Keratinocyte (primary cell): ENCODE results near the gene DNAJB5. TPM values are rescaled to one million over a fixed set of nuclear protein-coding genes. Genes with fewer than 3 reads are reported as not detected.

ENCODE experiments used
- DNase-seq: peaks from one replicate; pipeline ENCODE4 v3.0.0-alpha.2; 2011; ENCODE audit warnings: low read depth, missing footprints, low spot score
- FAIRE-seq: peaks from 2 replicates; lab custom pipeline; 2011; peaks lifted over from hg19 to GRCh38; lab: Jason Lieb, UNC
- H2AFZ ChIP-seq: 2 replicates; pipeline ENCODE4 v1.6.0; 2012; ENCODE audit warnings: low read length, control low read depth, inconsistent platforms; ENCODE audit not compliant: control insufficient read depth
- H3K27ac ChIP-seq: 2 replicates; pipeline ENCODE4 v1.5.1; 2011; ENCODE audit warnings: low read length; ENCODE audit not compliant: control insufficient read depth, insufficient read depth
- H3K27me3 ChIP-seq: 3 replicates; pipeline ENCODE4 v1.6.0; 2011; ENCODE audit warnings: low read length; ENCODE audit not compliant: control insufficient read depth, insufficient read depth; ENCODE audit errors: extremely low read depth
- H3K36me3 ChIP-seq, 2 experiments: 2 replicates in 1 of 2; 3 replicates in 1 of 2; pipeline ENCODE4 v1.5.1; 2011; ENCODE audit warnings: low read length in 2 of 2, mild to moderate bottlenecking in 1 of 2; ENCODE audit not compliant: control insufficient read depth in 2 of 2, insufficient read depth in 2 of 2; ENCODE audit errors: extremely low read depth in 1 of 2
- H3K4me1 ChIP-seq: 3 replicates; pipeline ENCODE4 v1.5.1; 2011; ENCODE audit warnings: low read length; ENCODE audit not compliant: control insufficient read depth, insufficient read depth; ENCODE audit errors: extremely low read depth
- H3K4me2 ChIP-seq: 3 replicates; pipeline ENCODE4 v1.6.0; 2011; ENCODE audit warnings: low read depth, low read length; ENCODE audit not compliant: control insufficient read depth, insufficient read depth; ENCODE audit errors: extremely low read depth
- H3K4me3 ChIP-seq, 3 experiments: fragments of 200-600 bp in 1 of 3; sonication (generic) in 1 of 3; 2 replicates in 2 of 3; 3 replicates in 1 of 3; pipeline ENCODE4 v1.5.1; 2011 to 2016; ENCODE audit warnings: low read length in 3 of 3, mild to moderate bottlenecking in 3 of 3, control low read depth in 2 of 3, inconsistent platforms in 1 of 3, low read depth in 1 of 3, mixed read lengths in 1 of 3, mixed run types in 1 of 3, moderate library complexity in 1 of 3; ENCODE audit not compliant: control insufficient read depth in 2 of 3, insufficient read depth in 2 of 3; ENCODE audit errors: extremely low read depth in 1 of 3
- H3K79me2 ChIP-seq: 2 replicates; pipeline ENCODE4 v1.6.0; 2012; ENCODE audit warnings: low read length; ENCODE audit not compliant: control insufficient read depth, insufficient read depth
- H3K9ac ChIP-seq: 3 replicates; pipeline ENCODE4 v1.6.0; 2011; ENCODE audit warnings: low read length; ENCODE audit not compliant: control insufficient read depth, insufficient read depth; ENCODE audit errors: extremely low read depth
- H3K9me1 ChIP-seq: 3 replicates; pipeline ENCODE4 v1.6.0; 2011; ENCODE audit warnings: low read length; ENCODE audit not compliant: control insufficient read depth, insufficient read depth; ENCODE audit errors: extremely low read depth
- H3K9me3 ChIP-seq: 2 replicates; pipeline ENCODE4 v1.5.1; 2012; ENCODE audit warnings: low read depth, low read length; ENCODE audit not compliant: control insufficient read depth
- H4K20me1 ChIP-seq: 3 replicates; pipeline ENCODE4 v1.6.0; 2011; ENCODE audit warnings: low read length; ENCODE audit not compliant: control insufficient read depth, insufficient read depth; ENCODE audit errors: extremely low read depth
- CTCF ChIP-seq, 3 experiments: IDR thresholded peaks in 1 of 3; conservative IDR thresholded peaks in 1 of 3; optimal IDR thresholded peaks in 1 of 3; 2 replicates in 2 of 3; 3 replicates in 1 of 3; pipeline versions ENCODE3 to v1.5.1; 2011; ENCODE audit warnings: low read length in 3 of 3, mild to moderate bottlenecking in 3 of 3, moderate library complexity in 2 of 3, control low read depth in 1 of 3, inconsistent platforms in 1 of 3; ENCODE audit not compliant: insufficient read depth in 2 of 3; ENCODE audit errors: extremely low read depth in 1 of 3
- EZH2 ChIP-seq: IDR thresholded peaks from one replicate; pipeline ENCODE4 v1.6.1; 2012; ENCODE audit warnings: inconsistent platforms, mild to moderate bottlenecking, low read length, moderate library complexity
- dilution Hi-C: fragments of 300-500 bp; cut with MboI; formaldehyde crosslinking; loops from one replicate; pipeline ENCODE4 v1.7.0; 2020; ENCODE audit warnings: low sequenced_read_pairs; ENCODE audit not compliant: extremely low pct_ligation_motif_present
- polyA plus RNA-seq, 5 experiments: library from polyadenylated mRNA; depleted of rRNA in 3 of 5; stranded (reverse) in 3 of 5; stranded (forward) in 1 of 5; unstranded in 1 of 5; fragments of >200 nt; gene quantifications; 1 replicate in 1 of 5; 2 replicates in 3 of 5; 3 replicates in 1 of 5; pipeline versions ENCODE4 v1.2.1 to v1.2.3, GENCODE V29; 2011 to 2012; ENCODE audit warnings: missing spikeins in 2 of 5, low read depth in 1 of 5, low replicate concordance in 1 of 5

DNAJB5 gene
- polyA plus RNA-seq, 1 donor (not counting 4 experiments of a cell fraction or from before 2014, with no cell fraction given) = 2.4 TPM

DNA sequence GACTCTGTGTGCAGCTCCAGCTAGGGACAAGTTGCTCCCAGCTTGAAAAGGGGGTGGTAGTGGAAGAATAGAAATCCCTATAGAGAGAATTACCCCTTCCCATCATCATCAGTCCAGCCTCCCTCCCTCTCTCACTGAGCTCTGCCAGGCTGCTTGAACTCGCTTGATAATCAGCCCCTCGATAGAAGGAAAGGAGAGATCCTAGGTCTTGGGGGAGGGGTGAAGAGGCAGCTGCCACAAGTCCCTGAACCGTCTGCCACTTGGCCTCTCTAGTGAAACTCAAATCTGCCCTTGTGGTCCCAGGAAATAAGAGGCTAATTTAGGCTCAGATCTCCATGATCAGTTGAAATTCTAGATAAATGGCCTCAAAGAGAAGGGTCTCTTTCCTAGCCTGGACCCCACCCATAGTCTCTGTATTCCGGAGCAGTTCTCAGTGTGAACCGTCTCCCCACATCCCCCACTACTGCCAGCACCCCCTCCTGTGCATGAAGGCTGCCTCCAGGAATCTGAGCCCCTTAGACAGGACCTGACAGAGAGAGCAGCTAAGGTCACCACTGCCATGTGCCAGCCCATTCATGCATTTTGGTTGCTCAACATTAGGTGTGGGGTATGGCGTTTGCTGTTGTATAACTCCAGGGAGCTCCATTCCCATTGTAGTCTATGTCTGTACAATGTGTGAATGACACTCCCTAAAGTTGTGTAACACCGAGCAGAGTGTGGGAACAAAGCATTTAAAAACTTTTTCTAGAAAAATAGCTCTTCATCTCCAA lies 5.5 kb downstream of the DNAJB5 start:
- Histone ChIP-seq H3K9me3 (no peaks in the 10 kb centered on the region), H3K27ac (peak overlapping the region; percentile 39)

GRCh38 chr9:34995670-34996060 lies 6.1 kb downstream of the DNAJB5 start:
- no peaks in the 10 kb centered on the region for H3K27me3 ChIP-seq
- no peak overlapping the region for H2AFZ ChIP-seq
- H4K20me1 ChIP-seq = no peaks in the 10 kb centered on the region
- FAIRE-seq = no peak
- H3K4me1 ChIP-seq = peaks cover 51% of the 10 kb centered on the region
- H3K4me3 ChIP-seq = no peak overlapping the region
- no peak for DNase-seq
- peaks cover 6 to 13% of the 10 kb centered on the region in 2 experiments for H3K36me3 ChIP-seq
- no peak for TF ChIP-seq CTCF (optimal IDR thresholded peaks at IDR 0.05 in 1 of 3, IDR thresholded peaks at IDR 0.05 in 1 of 3, conservative IDR thresholded peaks at IDR 0.05 in 1 of 3; ENCODE audit: extremely low read depth in 1 of 3, insufficient read depth in 2 of 3, low read length in 3 of 3)
- TF ChIP-seq EZH2 = no peak
- no peaks in the 10 kb centered on the region for H3K9me1 ChIP-seq
- no peak overlapping the region for H3K9ac ChIP-seq
- H3K79me2 ChIP-seq = no peaks in the 10 kb centered on the region
- peak overlapping the region; percentile 6 for H3K4me2 ChIP-seq
- dilution Hi-C loops = no loop called here
- H3K27ac ChIP-seq = peak overlapping the region; percentile 39
- H3K9me3 ChIP-seq = no peaks in the 10 kb centered on the region

More for the DNA sequence above, 5.5 kb downstream of the DNAJB5 start:
- Histone ChIP-seq H3K4me2 (peak overlapping the region; percentile 6), H4K20me1 (no peaks in the 10 kb centered on the region), H3K9ac (peak overlapping the region; percentile 25), H2AFZ (no peak overlapping the region), H3K9me1 (no peaks in the 10 kb centered on the region), H3K27me3 (no peaks in the 10 kb centered on the region), H3K36me3 (peaks cover 6 to 13% of the 10 kb centered on the region in 2 experiments), H3K79me2 (no peaks in the 10 kb centered on the region), H3K4me3 (no peak overlapping the region), H3K4me1 (peaks cover 52% of the 10 kb centered on the region)
- DNase-seq (no peak), FAIRE-seq (no peak)
- dilution Hi-C loops = no loop called here
- TF ChIP-seq EZH2 = no peak
- no peak for TF ChIP-seq CTCF (optimal IDR thresholded peaks at IDR 0.05 in 1 of 3, IDR thresholded peaks at IDR 0.05 in 1 of 3, conservative IDR thresholded peaks at IDR 0.05 in 1 of 3; ENCODE audit: extremely low read depth in 1 of 3, insufficient read depth in 2 of 3, low read length in 3 of 3)
